ENCODE measurements around the gene SLC2A14.
"Not testable (repeated sequence)": the region's sequence is repeated elsewhere in the genome, so short reads cannot be mapped to it uniquely, and the experiment has no call there.

SLC2A14 gene

DNA sequence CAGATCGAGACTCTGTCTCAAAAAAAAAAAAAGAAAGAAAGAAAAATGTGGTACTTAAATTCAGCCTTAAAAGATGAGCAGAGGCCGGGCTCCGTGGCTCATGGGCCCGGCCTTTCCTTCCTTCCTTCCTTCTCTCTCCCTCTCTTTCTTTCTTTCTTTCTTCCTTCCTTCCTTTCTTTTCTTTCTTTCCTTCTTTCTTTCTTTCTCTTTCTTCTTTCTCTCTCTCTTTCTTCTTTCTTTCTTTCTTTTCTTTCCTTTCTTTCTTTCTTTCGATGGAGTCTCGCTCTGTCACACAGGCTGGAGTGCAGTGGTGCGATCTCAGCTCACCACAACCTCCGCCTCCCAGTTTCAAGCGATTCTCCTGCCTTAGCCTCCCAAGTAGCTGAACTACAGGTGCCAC is 89.3 kb downstream of the SLC2A14 start:
- not testable (repeated sequence) for H3K27ac ChIP-seq, H3K4me3 ChIP-seq

DNA sequence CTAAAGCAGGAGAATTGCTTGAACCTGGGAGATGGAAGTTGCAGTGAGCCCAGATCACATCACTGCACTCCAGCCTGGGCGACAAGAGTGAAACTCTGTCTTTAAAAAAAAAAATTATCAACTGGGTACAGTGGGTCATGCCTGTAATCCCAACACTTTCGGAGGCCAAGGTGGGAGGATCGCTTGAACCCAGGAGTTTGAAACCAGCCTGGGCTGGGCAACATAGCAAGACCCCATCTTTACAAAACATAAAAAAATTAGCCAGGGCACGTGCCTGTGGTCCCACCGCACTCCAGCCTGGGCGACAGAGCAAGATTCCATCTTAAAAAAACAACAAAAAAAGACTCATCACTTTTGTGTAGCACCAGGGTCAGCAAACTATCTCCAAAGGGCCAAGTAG is 90.7 kb downstream of the SLC2A14 start:
- no peak overlapping the region for H3K27ac ChIP-seq
- no peak overlapping the region for H3K4me3 ChIP-seq

DNA sequence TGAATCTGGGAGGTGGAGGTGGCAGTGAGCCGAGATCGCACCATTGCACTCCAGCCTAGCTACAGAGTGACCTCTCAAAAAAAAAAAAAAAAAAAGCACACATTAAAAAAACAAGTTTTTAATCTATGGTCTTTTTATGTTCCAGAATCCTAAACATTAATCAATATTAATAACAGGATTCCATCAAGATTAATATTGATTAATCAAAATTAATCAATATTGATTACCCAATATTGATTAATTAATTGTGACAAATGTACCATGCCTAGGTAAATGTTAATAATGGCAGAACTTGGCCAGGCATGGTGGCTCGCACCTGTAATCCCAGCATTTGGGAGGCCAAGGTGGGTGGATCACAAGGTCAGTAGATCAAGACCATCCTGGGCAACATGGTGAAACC is 91.4 kb downstream of the SLC2A14 start:
- Histone ChIP-seq H3K4me3 (no peak overlapping the region), H3K27ac (no peak overlapping the region)

DNA sequence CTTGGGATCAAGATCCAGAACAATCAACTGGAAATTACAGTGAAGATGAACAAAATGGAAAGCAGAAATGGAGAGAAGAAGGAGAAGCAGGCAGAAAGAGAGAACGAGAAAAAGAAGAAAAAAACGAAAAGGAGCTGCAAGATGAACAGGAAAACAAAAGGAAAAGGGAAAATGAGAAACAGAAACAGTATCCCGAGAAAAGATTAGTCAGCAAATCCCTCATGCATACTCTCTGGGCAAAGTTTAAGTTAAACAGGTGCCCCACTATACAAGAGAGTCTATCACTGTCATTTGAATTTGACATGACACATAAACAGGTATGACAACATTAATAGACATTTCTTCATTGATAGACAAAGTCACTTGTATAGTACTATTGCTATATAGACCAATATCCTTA is 102.7 kb downstream of the SLC2A14 start:
- Histone ChIP-seq H3K4me3 (no peak overlapping the region), H3K27ac (no peak overlapping the region)

Measured in skin epidermis (tissue), 12 donors.